Psoas muscle (tissue), 8 donors: Measurements from ENCODE around the gene ZNF346. TPM values are rescaled to one million over a fixed set of nuclear protein-coding genes. Genes with fewer than 3 reads are reported as not detected.
A peak's percentile ranks its signal among the peaks of the same experiment; 100 is the strongest.

Experiments
- ATAC-seq, 4 donors: fragments of 200-7000 bp; cut with Tn5 transposase; one replicate each; pipeline ENCODE4 v1.9.1; 2020; ENCODE audit warnings: moderate library complexity in 3 of 4, mild to moderate bottlenecking in 2 of 4
- DNase-seq, 2 donors: peaks; one replicate each; pipeline ENCODE4 v3.0.0-alpha.2; 2020
- H3K27ac ChIP-seq: fragments of 200-600 bp; one replicate; pipeline ENCODE4 v1.8.0; 2022
- H3K27me3 ChIP-seq, 3 donors: fragments of 200-600 bp in 1 of 3; one replicate each; pipeline versions ENCODE4 v1.6.1 to v1.8.0; 2013 to 2022; ENCODE audit warnings: low read length in 2 of 3, mild to moderate bottlenecking in 2 of 3, moderate library complexity in 1 of 3; ENCODE audit not compliant: insufficient read depth in 3 of 3
- H3K36me3 ChIP-seq, 2 donors: fragments of 200-600 bp in 1 of 2; one replicate each; pipeline versions ENCODE4 v1.6.1 to v1.8.0; 2013 to 2022; ENCODE audit warnings: low read depth in 1 of 2, mild to moderate bottlenecking in 1 of 2, moderate library complexity in 1 of 2; ENCODE audit not compliant: insufficient read depth in 1 of 2
- H3K4me1 ChIP-seq: fragments of 200-600 bp; one replicate; pipeline ENCODE4 v1.8.0; 2022
- H3K4me3 ChIP-seq: fragments of 200-600 bp; one replicate; pipeline ENCODE4 v1.8.0; 2022; ENCODE audit warnings: mild to moderate bottlenecking
- H3K9me3 ChIP-seq: fragments of 200-600 bp; one replicate; pipeline ENCODE4 v1.8.0; 2022
- WGBS, 3 donors: extraction: QIAGEN DNeasy Blood & Tissue Kit; methylation state at CpG; one replicate each; pipeline versions ENCODE4 v1.1.6 to v1.1.7; 2013; 5-methylcytosine and 5-hydroxymethylcytosine counted together
- intact Hi-C, 2 donors: fragments of 100-400 bp; cut with DNase I; formaldehyde crosslinking; loops; one replicate each; pipeline versions ENCODE4 v1.11.0 to v1.14.2; 2022
- polyA plus RNA-seq, 3 donors: library from polyadenylated mRNA; stranded (reverse); fragments of 200-250 nt; gene quantifications; one replicate each; pipeline ENCODE4 v1.2.3, GENCODE V29; 2013
- total RNA-seq, 4 donors: library from RNA; stranded (reverse); fragmentation: NEBNext Ultra II Directional in 2 of 4; extraction: Animal tissue kit (Norgen Biotek cat#: 25700) in 2 of 4; gene quantifications; one replicate each; pipeline versions ENCODE4 v1.2.1 to v1.2.4, GENCODE V29; 2021 to 2023
- TF ChIP-seq, protein P1 (sequence below): fragments of 200-600 bp; IDR thresholded peaks from one replicate; pipeline ENCODE4 v1.8.0; 2022; ENCODE audit warnings: antibody characterized with exemption
- donor health status: healthy with polysubstance abuse.
- donor health status: DM: no; HTN: no; CAD: no; lungs with moderate emphysema.
- donor health status: Bipolar disorder and iron deficiency.
- donor health status: healthy.
- donor health status: DM: yes; HTN: yes; CAD: no.
- donor health status: DM: no; HTN: no; CAD: no.
- donor health status: DM: no; HTN: no; CAD: no.
- donor health status: DM: yes; HTN: yes; CAD: no.

ZNF346 gene
- total and polyA plus RNA-seq, 7 donors: 3.5 to 8.3 (median 6.7) TPM

DNA sequence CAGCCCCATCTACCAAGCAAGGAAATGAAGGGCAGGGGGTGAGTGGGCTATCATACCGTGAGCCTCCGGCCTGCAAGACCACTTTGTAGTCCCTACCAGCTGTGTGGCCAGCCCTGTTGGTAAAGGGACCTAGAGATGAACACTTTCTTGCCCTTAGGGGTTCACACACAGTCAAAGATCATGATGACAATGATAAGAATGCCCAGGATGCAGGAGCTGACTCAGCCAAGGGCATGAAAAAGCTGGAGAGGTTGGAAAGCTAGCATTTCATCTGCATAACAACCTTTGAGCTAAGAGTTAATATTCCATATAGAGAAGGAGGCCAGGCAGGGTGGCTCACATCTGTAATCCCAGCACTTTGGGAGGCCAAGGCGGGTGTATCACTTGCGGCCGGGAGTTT lies 45.0 kb downstream of the ZNF346 start:
- intact Hi-C loops: no loop called here
- ATAC-seq (no peak), DNase-seq (no peak)
- Histone ChIP-seq H3K9me3 (no peaks in the 10 kb centered on the region), H3K36me3 (peaks cover 7 to 40% of the 10 kb centered on the region in 2 donors), H3K4me3 (no peak overlapping the region), H3K27me3 (no peaks in the 10 kb centered on the region), H3K27ac (no peak overlapping the region), H3K4me1 (peaks cover 2% of the 10 kb centered on the region)
- TF ChIP-seq, protein P1, sequence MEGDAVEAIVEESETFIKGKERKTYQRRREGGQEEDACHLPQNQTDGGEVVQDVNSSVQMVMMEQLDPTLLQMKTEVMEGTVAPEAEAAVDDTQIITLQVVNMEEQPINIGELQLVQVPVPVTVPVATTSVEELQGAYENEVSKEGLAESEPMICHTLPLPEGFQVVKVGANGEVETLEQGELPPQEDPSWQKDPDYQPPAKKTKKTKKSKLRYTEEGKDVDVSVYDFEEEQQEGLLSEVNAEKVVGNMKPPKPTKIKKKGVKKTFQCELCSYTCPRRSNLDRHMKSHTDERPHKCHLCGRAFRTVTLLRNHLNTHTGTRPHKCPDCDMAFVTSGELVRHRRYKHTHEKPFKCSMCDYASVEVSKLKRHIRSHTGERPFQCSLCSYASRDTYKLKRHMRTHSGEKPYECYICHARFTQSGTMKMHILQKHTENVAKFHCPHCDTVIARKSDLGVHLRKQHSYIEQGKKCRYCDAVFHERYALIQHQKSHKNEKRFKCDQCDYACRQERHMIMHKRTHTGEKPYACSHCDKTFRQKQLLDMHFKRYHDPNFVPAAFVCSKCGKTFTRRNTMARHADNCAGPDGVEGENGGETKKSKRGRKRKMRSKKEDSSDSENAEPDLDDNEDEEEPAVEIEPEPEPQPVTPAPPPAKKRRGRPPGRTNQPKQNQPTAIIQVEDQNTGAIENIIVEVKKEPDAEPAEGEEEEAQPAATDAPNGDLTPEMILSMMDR: no peak
- WGBS, 3 donors: 92 to 96% (median 92%) methylated on average over 5 of the region's 5 CpGs

GRCh38 chr5:177070536-177071191 lies 48.2 kb downstream of the ZNF346 start:
- no peaks in the 10 kb centered on the region for H3K27me3 ChIP-seq
- H3K27ac ChIP-seq: no peak overlapping the region
- H3K4me3 ChIP-seq: no peak overlapping the region
- intact Hi-C loops: no loop called here
- WGBS, 3 donors: 83 to 93% (median 88%) methylated on average over 6 of the region's 6 CpGs
- H3K9me3 ChIP-seq: no peaks in the 10 kb centered on the region
- DNase-seq: no peak
- peaks cover 2% of the 10 kb centered on the region for H3K4me1 ChIP-seq
- TF ChIP-seq, protein P1: no peak
- ATAC-seq: peak in 1 of 4 donors; percentile 9
- peaks cover 4 to 14% of the 10 kb centered on the region in 2 donors for H3K36me3 ChIP-seq

- intact Hi-C loops: loop anchor here in 1 of 2 donors (2.0 kb wide), 1 partner anchor 41 kb away; no protein-coding TSS in a partner anchor
- H3K4me1 ChIP-seq: peaks cover 2% of the 10 kb centered on the region
- H3K27me3 ChIP-seq: no peaks in the 10 kb centered on the region
- DNase-seq (no peak), ATAC-seq (peak; percentile 77 to 86 (median 80))
- H3K27ac ChIP-seq: no peak overlapping the region
- H3K4me3 ChIP-seq: no peak overlapping the region
- TF ChIP-seq, protein P1: peak; percentile 86
- whole genome bisulfite sequencing, 3 donors: 18 to 23% (median 20%) methylated on average over 5 to 6 of the region's 6 CpGs
- peaks cover 0 to 7% of the 10 kb centered on the region in 2 donors for H3K36me3 ChIP-seq
- H3K9me3 ChIP-seq: no peaks in the 10 kb centered on the region
These were observed 49.3 kb downstream of the ZNF346 start for GRCh38 chr5:177071666-177072385.

GRCh38 chr5:177077335-177077734 lies 54.8 kb downstream of the ZNF346 start:
- intact Hi-C loops: no loop called here
- no peaks in the 10 kb centered on the region for H3K36me3 ChIP-seq
- TF ChIP-seq, protein P1: no peak
- WGBS, 3 donors: 94% methylated on average over 2 of the region's 2 CpGs
- DNase-seq: no peak
- no peak overlapping the region for H3K4me3 ChIP-seq
- no peaks in the 10 kb centered on the region for H3K9me3 ChIP-seq
- no peak for ATAC-seq
- H3K4me1 ChIP-seq: no peaks in the 10 kb centered on the region
- no peak overlapping the region for H3K27ac ChIP-seq
- peaks cover 0 to 6% (median 0%) of the 10 kb centered on the region in 3 donors for H3K27me3 ChIP-seq
